Activated naive CD4-positive, alpha-beta T cell treated with anti-CD3 and anti-CD28 coated beads, Interleukin-2, amount 50 U/mL, for 24 hours (primary cell): ENCODE data around the gene NMT2.

Experiments used
- H3K27ac Mint-ChIP-seq: one replicate; pipeline ENCODE4 v1.8.0; 2021; ENCODE audit warnings: mild to moderate bottlenecking, mixed read lengths
- H3K27me3 Mint-ChIP-seq: one replicate; pipeline ENCODE4 v1.8.0; 2021; ENCODE audit warnings: mixed read lengths
- H3K36me3 Mint-ChIP-seq: one replicate; pipeline ENCODE4 v1.8.0; 2021; ENCODE audit warnings: mixed read lengths
- H3K4me1 Mint-ChIP-seq: one replicate; pipeline ENCODE4 v1.8.0; 2021; ENCODE audit warnings: mixed read lengths
- H3K4me3 Mint-ChIP-seq: one replicate; pipeline ENCODE4 v1.8.0; 2021; ENCODE audit warnings: mild to moderate bottlenecking, mixed read lengths
- H3K9me3 Mint-ChIP-seq: one replicate; pipeline ENCODE4 v1.8.0; 2021; ENCODE audit warnings: mixed read lengths

The NMT2 gene

GRCh38 chr10:15099886-15100285, 68.6 kb downstream of the NMT2 start:
- Mint-ChIP-seq H3K4me1 (peaks cover 42% of the 10 kb centered on the region), H3K9me3 (no peaks in the 10 kb centered on the region), H3K27me3 (no peaks in the 10 kb centered on the region), H3K4me3 (peak overlapping the region; percentile 58), H3K27ac (no peak overlapping the region), H3K36me3 (peaks cover 14% of the 10 kb centered on the region)

GRCh38 chr10:15097011-15097812, 71.3 kb downstream of the NMT2 start, which contains the start of gene RPP38:
Gene RPP38 (plus strand): TSS chr10:15097355. CDS start chr10:15103315, 5,960 bp downstream.
- Mint-ChIP-seq H3K4me3 (peak within 1 kb of the TSS; percentile 98), H3K4me1 (peaks cover 41% of the 10 kb centered on the region), H3K27me3 (no peaks in the 10 kb centered on the region), H3K36me3 (peaks cover 11% of the 10 kb centered on the region), H3K27ac (peak within 1 kb of the TSS; percentile 99), H3K9me3 (no peaks in the 10 kb centered on the region)

GRCh38 chr10:15096661-15097010, 71.9 kb downstream of the NMT2 start:
- no peaks in the 10 kb centered on the region for H3K9me3 Mint-ChIP-seq
- H3K4me3 Mint-ChIP-seq, result peak overlapping the region; percentile 98
- peaks cover 35% of the 10 kb centered on the region for H3K4me1 Mint-ChIP-seq
- H3K27me3 Mint-ChIP-seq, result no peaks in the 10 kb centered on the region
- peaks cover 9% of the 10 kb centered on the region for H3K36me3 Mint-ChIP-seq
- peak overlapping the region; percentile 80 for H3K27ac Mint-ChIP-seq

GRCh38 chr10:15092855-15093408, 75.6 kb downstream of the NMT2 start:
- Mint-ChIP-seq H3K36me3 (peaks cover 2% of the 10 kb centered on the region), H3K4me1 (peaks cover 14% of the 10 kb centered on the region), H3K9me3 (no peaks in the 10 kb centered on the region), H3K4me3 (no peak overlapping the region), H3K27me3 (no peaks in the 10 kb centered on the region), H3K27ac (no peak overlapping the region)

DNA sequence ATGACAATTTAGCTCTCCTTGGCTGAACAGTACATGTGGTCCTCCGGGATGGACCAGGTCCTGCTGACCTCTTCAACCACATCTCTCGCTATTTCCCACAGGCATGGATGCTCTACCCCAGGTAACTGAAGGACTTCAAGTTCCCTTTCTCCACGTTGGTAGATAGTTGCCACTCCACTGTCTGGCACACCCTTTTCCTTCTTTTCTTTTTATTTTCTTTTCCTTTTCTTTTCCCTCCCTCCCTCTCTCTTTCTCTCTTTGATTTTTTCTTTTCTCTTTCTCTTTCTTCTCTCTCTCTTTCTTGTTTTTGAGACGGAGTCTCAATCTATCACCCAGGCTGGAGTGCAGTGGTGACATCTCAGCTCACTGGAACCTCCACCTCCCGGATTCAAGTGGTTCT, 77.1 kb downstream of the NMT2 start:
- Mint-ChIP-seq H3K4me3 (no peak overlapping the region), H3K9me3 (no peaks in the 10 kb centered on the region)

GRCh38 chr10:15088428-15089261, 79.8 kb downstream of the NMT2 start, which contains the start of gene ACBD7:
Gene ACBD7 (minus strand): TSS chr10:15088776. CDS start chr10:15088728, 48 bp downstream.
- no peaks in the 10 kb centered on the region for H3K4me1 Mint-ChIP-seq
- no peaks in the 10 kb centered on the region for H3K36me3 Mint-ChIP-seq
- no peaks in the 10 kb centered on the region for H3K27me3 Mint-ChIP-seq
- no peaks in the 10 kb centered on the region for H3K9me3 Mint-ChIP-seq
- H3K27ac Mint-ChIP-seq, result no peak within 1 kb of the TSS
- H3K4me3 Mint-ChIP-seq, result peak within 1 kb of the TSS; percentile 79

More for the DNA sequence above, 77.1 kb downstream of the NMT2 start:
- Mint-ChIP-seq H3K27me3 (no peaks in the 10 kb centered on the region), H3K27ac (no peak overlapping the region), H3K4me1 (peaks cover 6% of the 10 kb centered on the region), H3K36me3 (no peaks in the 10 kb centered on the region)

- H3K36me3 Mint-ChIP-seq, result no peaks in the 10 kb centered on the region
- H3K27me3 Mint-ChIP-seq, result no peaks in the 10 kb centered on the region
- H3K4me1 Mint-ChIP-seq, result no peaks in the 10 kb centered on the region
- no peak overlapping the region for H3K27ac Mint-ChIP-seq
- H3K4me3 Mint-ChIP-seq, result no peak overlapping the region
- no peaks in the 10 kb centered on the region for H3K9me3 Mint-ChIP-seq
Measured at GRCh38 chr10:15084502-15084922, 84.0 kb downstream of the NMT2 start.

- Mint-ChIP-seq H3K27ac (no peak overlapping the region), H3K36me3 (no peaks in the 10 kb centered on the region), H3K27me3 (no peaks in the 10 kb centered on the region), H3K9me3 (no peaks in the 10 kb centered on the region), H3K4me1 (no peaks in the 10 kb centered on the region), H3K4me3 (no peak overlapping the region)
Measured at GRCh38 chr10:15083674-15084501, 84.6 kb downstream of the NMT2 start.

DNA sequence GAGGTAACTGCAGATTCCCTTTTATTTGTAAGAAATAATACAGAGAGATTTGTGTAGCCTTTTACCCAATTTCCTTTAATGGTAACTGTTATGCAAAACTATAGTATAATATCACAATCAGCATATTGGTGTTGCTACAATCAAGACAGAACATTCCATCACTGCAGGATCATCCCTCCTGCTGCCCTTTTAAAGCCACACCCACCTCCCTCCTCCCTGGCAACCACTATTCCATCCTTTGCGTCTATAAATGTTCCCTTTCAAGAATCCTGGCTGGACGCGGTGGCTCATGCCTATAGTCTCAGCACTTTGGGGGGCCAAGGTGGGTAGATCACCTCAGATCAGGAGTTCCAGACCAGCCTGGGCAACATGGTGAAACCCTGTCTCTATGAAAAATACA, 93.1 kb downstream of the NMT2 start:
- Mint-ChIP-seq H3K27me3 (no peaks in the 10 kb centered on the region), H3K4me3 (no peak overlapping the region), H3K36me3 (no peaks in the 10 kb centered on the region), H3K4me1 (no peaks in the 10 kb centered on the region), H3K27ac (no peak overlapping the region), H3K9me3 (no peaks in the 10 kb centered on the region)

DNA sequence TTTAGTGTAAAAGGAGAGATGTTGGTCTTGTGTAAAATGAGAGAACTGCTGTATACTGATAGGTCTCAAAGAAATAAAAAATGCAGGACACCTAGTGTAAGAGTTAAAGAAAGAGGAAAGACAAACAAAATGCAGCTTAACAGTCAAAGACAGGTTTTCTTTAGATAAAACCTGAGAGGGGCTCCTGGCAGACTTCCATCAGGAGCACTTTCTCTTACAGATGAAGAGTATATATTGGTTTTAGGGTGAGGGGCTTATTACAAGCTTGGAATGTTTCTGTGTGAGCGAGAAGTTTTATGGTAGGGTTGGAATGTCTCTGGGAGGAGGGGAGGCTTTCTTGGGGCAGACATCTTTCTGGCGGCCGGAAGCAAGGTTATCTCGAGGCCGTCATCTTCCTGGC, 96.1 kb downstream of the NMT2 start:
- Mint-ChIP-seq H3K4me1 (no peaks in the 10 kb centered on the region), H3K27ac (no peak overlapping the region), H3K4me3 (no peak overlapping the region), H3K9me3 (no peaks in the 10 kb centered on the region), H3K27me3 (no peaks in the 10 kb centered on the region), H3K36me3 (no peaks in the 10 kb centered on the region)

- H3K4me1 Mint-ChIP-seq, result no peaks in the 10 kb centered on the region
- H3K4me3 Mint-ChIP-seq, result no peak overlapping the region
- H3K9me3 Mint-ChIP-seq, result peaks cover 5% of the 10 kb centered on the region
- peaks cover 1% of the 10 kb centered on the region for H3K27me3 Mint-ChIP-seq
- H3K36me3 Mint-ChIP-seq, result peaks cover 3% of the 10 kb centered on the region
- H3K27ac Mint-ChIP-seq, result no peak overlapping the region
Measured at GRCh38 chr10:15069230-15069629, 99.3 kb downstream of the NMT2 start.

DNA sequence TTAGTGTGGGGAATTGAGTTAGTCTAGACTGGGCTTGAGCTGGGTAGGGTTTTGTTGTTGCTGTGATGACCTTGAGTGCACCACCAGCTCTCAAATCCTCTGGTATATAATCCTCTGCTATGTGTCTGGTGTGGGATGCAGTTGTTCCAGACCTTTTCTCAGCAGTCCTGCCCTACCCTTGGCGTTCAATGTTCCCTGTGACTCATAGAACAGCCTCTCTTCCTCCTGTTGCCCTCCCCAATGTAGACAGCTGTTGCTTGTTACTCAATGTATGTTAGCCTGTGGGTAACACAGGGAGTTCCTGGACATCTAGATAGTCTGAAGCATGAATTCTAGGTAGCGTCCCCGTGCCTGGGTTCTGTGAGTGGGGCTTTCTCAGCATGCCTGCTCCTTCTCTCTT, 99.7 kb downstream of the NMT2 start:
- Mint-ChIP-seq H3K4me1 (no peaks in the 10 kb centered on the region), H3K27ac (no peak overlapping the region), H3K9me3 (peaks cover 5% of the 10 kb centered on the region), H3K4me3 (no peak overlapping the region), H3K27me3 (peaks cover 2% of the 10 kb centered on the region), H3K36me3 (peaks cover 3% of the 10 kb centered on the region)

DNA sequence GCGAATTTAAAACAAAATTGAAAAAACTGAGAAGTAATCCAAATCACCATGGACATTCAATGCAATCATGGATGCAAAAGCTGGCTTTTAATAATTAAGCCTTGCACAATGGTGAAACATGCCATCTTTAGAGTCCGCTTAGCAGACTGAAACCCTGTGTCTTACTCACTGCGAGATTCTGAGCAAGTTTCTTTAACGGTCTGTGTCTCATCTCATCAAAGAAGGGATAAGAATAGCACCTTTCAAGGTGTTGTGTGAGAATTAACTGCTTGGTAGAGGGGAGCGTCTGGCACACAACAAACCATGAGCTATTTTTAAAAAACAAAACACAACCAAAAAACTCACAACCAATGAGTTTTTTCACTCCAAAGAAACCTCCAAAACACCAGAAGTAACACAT, 101.3 kb downstream of the NMT2 start:
- Mint-ChIP-seq H3K4me3 (no peak overlapping the region), H3K27ac (no peak overlapping the region), H3K4me1 (no peaks in the 10 kb centered on the region), H3K36me3 (peaks cover 3% of the 10 kb centered on the region), H3K9me3 (peaks cover 5% of the 10 kb centered on the region), H3K27me3 (peaks cover 2% of the 10 kb centered on the region)

GRCh38 chr10:15060638-15061037, 107.9 kb downstream of the NMT2 start:
- Mint-ChIP-seq H3K27ac (no peak overlapping the region), H3K36me3 (peaks cover 19% of the 10 kb centered on the region), H3K4me1 (no peaks in the 10 kb centered on the region), H3K4me3 (no peak overlapping the region), H3K9me3 (peaks cover 16% of the 10 kb centered on the region), H3K27me3 (peaks cover 5% of the 10 kb centered on the region)

GRCh38 chr10:15059914-15060313, 108.6 kb downstream of the NMT2 start:
- H3K9me3 Mint-ChIP-seq, result peaks cover 11% of the 10 kb centered on the region
- H3K4me1 Mint-ChIP-seq, result no peaks in the 10 kb centered on the region
- peaks cover 5% of the 10 kb centered on the region for H3K27me3 Mint-ChIP-seq
- H3K27ac Mint-ChIP-seq, result no peak overlapping the region
- H3K4me3 Mint-ChIP-seq, result no peak overlapping the region
- peaks cover 15% of the 10 kb centered on the region for H3K36me3 Mint-ChIP-seq
